Fibroblast of the conjunctiva (primary cell): ENCODE measurements around the gene ZDBF2.
"Not testable (repeated sequence)": the region's sequence is repeated elsewhere in the genome, so short reads cannot be mapped to it uniquely, and the experiment has no call there.

Experiments
- DNase-seq: peaks from one replicate; pipeline ENCODE4 v3.0.0-alpha.2; 2010; ENCODE audit warnings: low read depth

Gene ZDBF2

GRCh38 chr2:206274434-206275311 is at the start of gene ZDBF2:
TSS of gene ZDBF2 (plus strand) at chr2:206274663. CDS start at chr2:206281850, 7,187 bp downstream.
- DNase-seq, result no peak

GRCh38 chr2:206225435-206226232 is 48.8 kb upstream of the ZDBF2 start:
- DNase-seq, result no peak

- not testable (repeated sequence) for DNase-seq
These were observed 45.8 kb upstream of the ZDBF2 start for GRCh38 chr2:206228636-206229035.

- DNase-seq, result no peak
These were observed 44.8 kb upstream of the ZDBF2 start for GRCh38 chr2:206229642-206230041.

- DNase-seq, result no peak
These were observed 44.3 kb upstream of the ZDBF2 start for GRCh38 chr2:206230060-206230762.

- no peak for DNase-seq
These were observed 42.7 kb upstream of the ZDBF2 start for GRCh38 chr2:206231669-206232286.

GRCh38 chr2:206232287-206233035 is 42.0 kb upstream of the ZDBF2 start:
- DNase-seq, result no peak

- no peak for DNase-seq
These were observed 35.3 kb upstream of the ZDBF2 start for GRCh38 chr2:206239157-206239556.

GRCh38 chr2:206240327-206240726 is 34.1 kb upstream of the ZDBF2 start:
- DNase-seq, result no peak

- DNase-seq, result no peak
These were observed 32.7 kb upstream of the ZDBF2 start for GRCh38 chr2:206241736-206242135.

GRCh38 chr2:206245265-206245672 is 29.2 kb upstream of the ZDBF2 start:
- no peak for DNase-seq

- DNase-seq, result no peak
These were observed 24.2 kb upstream of the ZDBF2 start for GRCh38 chr2:206250041-206250897.

GRCh38 chr2:206253125-206253776 is 21.2 kb upstream of the ZDBF2 start:
- DNase-seq, result no peak

- no peak for DNase-seq
These were observed 20.7 kb upstream of the ZDBF2 start for GRCh38 chr2:206253777-206254166.

- no peak for DNase-seq
These were observed 19.5 kb upstream of the ZDBF2 start for GRCh38 chr2:206255003-206255402.

- no peak for DNase-seq
These were observed 17.7 kb upstream of the ZDBF2 start for GRCh38 chr2:206256706-206257205.

GRCh38 chr2:206257350-206257749 is 17.1 kb upstream of the ZDBF2 start:
- no peak for DNase-seq

GRCh38 chr2:206257861-206258260 is 16.6 kb upstream of the ZDBF2 start:
- DNase-seq, result no peak

GRCh38 chr2:206258615-206259014 is 15.8 kb upstream of the ZDBF2 start:
- not testable (repeated sequence) for DNase-seq
